NCI-H526 (cell line): ENCODE results near the gene ZNF581.

ENCODE experiments used
- DNase-seq, 2 experiments: peaks; one replicate each; lab custom pipeline; 2025; lab: John Stamatoyannopoulos, UW

Gene ZNF581

GRCh38 chr19:55693336-55693974 is 50.0 kb downstream of the ZNF581 start:
- DNase-seq, result no peak

- DNase-seq, result no peak
These were observed 50.8 kb downstream of the ZNF581 start for GRCh38 chr19:55694241-55694655.

- DNase-seq, result no peak
These were observed 51.4 kb downstream of the ZNF581 start for GRCh38 chr19:55694656-55695491.
